Measurements from ENCODE around the gene GDNF.

Gene GDNF

DNA sequence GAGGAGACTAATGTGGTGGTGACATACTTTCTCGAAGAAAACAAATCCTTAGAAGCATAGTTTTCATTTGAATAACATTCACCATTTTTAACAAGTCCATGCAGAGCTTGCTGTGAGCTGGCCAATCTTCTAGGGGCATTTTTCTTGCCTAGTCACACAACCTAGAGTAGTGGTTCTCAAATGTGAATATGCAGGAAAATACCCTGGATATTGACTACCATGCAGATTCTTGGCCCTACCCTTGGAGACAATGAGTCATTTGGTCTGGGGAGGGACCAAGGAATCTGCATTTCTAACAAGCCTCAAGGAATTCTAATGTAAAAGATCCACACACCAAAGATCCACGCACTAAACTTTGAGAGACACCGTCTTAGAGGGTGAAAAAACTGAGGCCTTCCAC is 23.5 kb downstream of the GDNF start:
- TF ChIP-seq GABPA (IDR thresholded peaks at IDR 0.05; ENCODE audit: low read depth) (no peak), POLR2AphosphoS5 (IDR thresholded peaks at IDR 0.05; ENCODE audit: low read depth) (no peak)
- no peak for DNase-seq (ENCODE audit: low read depth in 1 of 2, low spot score in 1 of 2)
- no peaks in the 10 kb centered on the region for H3K27me3 ChIP-seq (ENCODE audit: insufficient read depth, poor library complexity, severe bottlenecking)
- no peak overlapping the region for H3K4me3 ChIP-seq (replicated peaks; ENCODE audit: insufficient read depth, low read length)
- no peak overlapping the region for H3K27ac ChIP-seq (replicated peaks)

DNA sequence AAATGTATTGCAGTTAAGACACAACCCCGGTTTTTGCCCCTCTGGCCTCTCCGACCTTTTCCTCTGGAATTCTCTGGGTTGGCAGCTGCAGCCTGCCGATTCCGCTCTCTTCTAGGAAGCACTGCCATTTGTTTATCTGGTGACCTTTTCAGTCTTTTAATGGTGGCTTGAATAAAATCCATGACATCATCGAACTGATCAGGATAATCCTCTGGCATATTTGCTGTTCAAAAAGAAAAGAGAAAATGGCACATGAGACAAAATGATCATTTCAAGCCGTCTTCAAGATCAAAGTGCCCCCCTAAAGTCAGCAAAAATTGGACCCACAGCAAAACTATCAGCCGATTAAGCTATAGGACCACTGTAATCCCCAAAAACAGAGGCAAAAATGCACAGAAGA is 23.9 kb downstream of the GDNF start:
- no peak overlapping the region for H3K4me3 ChIP-seq (replicated peaks; ENCODE audit: insufficient read depth, low read length)
- no peak for TF ChIP-seq POLR2AphosphoS5 (IDR thresholded peaks at IDR 0.05; ENCODE audit: low read depth)
- TF ChIP-seq SPI1 (IDR thresholded peaks at IDR 0.05; ENCODE audit: borderline replicate concordance, low read depth): no peak
- TF ChIP-seq REST (IDR thresholded peaks at IDR 0.05; ENCODE audit: insufficient replicate concordance, low read depth): no peak
- no peak for TF ChIP-seq GABPA (IDR thresholded peaks at IDR 0.05; ENCODE audit: low read depth)
- no peak for TF ChIP-seq CTCF (IDR thresholded peaks at IDR 0.05; ENCODE audit: insufficient read depth, low read length)
- DNase-seq (ENCODE audit: low read depth in 1 of 2, low spot score in 1 of 2): no peak
- H3K27me3 ChIP-seq (ENCODE audit: insufficient read depth, poor library complexity, severe bottlenecking): no peaks in the 10 kb centered on the region
- no peak overlapping the region for H3K27ac ChIP-seq (replicated peaks)

- no peak overlapping the region for H3K4me3 ChIP-seq (replicated peaks; ENCODE audit: insufficient read depth, low read length)
Measured at GRCh38 chr5:37814699-37815098, 25.1 kb downstream of the GDNF start.

More at GRCh38 chr5:37814699-37815098, 25.1 kb downstream of the GDNF start:
- no peak for DNase-seq (ENCODE audit: low read depth in 1 of 2, low spot score in 1 of 2)
- no peak for TF ChIP-seq CTCF (IDR thresholded peaks at IDR 0.05; ENCODE audit: insufficient read depth, low read length)
- no peak for TF ChIP-seq REST (IDR thresholded peaks at IDR 0.05; ENCODE audit: insufficient replicate concordance, low read depth)
- no peak for TF ChIP-seq SPI1 (IDR thresholded peaks at IDR 0.05; ENCODE audit: borderline replicate concordance, low read depth)
- TF ChIP-seq GABPA (IDR thresholded peaks at IDR 0.05; ENCODE audit: low read depth): no peak
- TF ChIP-seq POLR2AphosphoS5 (IDR thresholded peaks at IDR 0.05; ENCODE audit: low read depth): no peak
- Histone ChIP-seq H3K27me3 (ENCODE audit: insufficient read depth, poor library complexity, severe bottlenecking) (no peaks in the 10 kb centered on the region), H3K27ac (replicated peaks) (no peak overlapping the region)

Data from HL-60 (cell line).